ENCODE measurements around the gene STX5. TPM values are rescaled to one million over a fixed set of nuclear protein-coding genes. Genes with fewer than 3 reads are reported as not detected.

STX5 gene
- total and polyA plus RNA-seq, 9 of the 15 experiments (the other 6 are each of a cell fraction or from before 2014, with no cell fraction given): 2.8 to 28.6 (median 23.7) TPM

DNA sequence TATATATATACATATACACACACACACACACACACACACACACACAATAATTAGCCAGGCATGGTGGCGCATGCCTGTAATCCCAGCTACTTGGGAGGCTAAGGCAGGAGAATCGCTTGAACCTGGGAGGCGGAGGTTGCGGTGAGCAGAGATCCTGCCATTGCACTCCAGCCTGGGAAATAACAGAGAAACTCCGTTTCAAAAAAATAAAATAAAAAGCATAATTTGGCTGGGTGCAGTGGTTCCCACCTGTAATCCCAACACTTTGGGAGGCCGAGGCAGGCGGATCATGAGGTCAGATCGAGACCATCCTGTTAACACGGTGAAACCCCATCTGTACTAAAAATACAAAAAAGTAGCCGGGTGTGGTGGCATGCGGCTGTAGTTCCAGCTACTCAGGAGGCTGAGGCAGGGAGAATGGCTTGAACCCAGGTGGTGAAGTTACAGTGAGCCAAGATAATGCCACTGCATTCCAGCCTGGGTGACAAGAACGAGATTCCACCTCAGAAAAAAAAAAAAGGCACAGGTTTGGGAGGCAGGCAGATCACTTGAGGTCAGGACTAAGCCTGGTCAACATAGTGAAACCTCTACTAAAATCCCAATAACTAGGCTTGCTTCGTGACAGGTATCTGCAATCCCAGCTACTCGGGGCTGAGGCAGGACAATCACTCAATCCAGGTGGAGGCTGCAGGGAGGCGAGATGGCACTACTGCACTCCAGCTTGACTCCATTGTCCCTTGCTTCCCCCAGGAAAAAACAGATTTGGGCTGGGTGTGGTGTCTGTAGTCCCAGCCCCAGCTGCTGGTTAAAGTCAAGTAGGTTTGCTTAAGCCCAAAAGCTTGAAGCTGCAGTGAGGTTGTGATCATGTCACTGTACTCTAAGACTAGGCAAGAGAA is 19.3 kb upstream of the STX5 start (continued):
- TF ChIP-seq ARNT (IDR thresholded peaks at IDR 0.05) (peak in 1 of 2 experiments; percentile 54; a peak in 2 of 4 replicates), ZNF253 (CRISPR knock-in tag; conservative IDR thresholded peaks at IDR 0.05) (peak; percentile 84), PML (IDR thresholded peaks at IDR 0.05; ENCODE audit: low read length) (peak; percentile 91), NCOR1 (IDR thresholded peaks at IDR 0.05) (peak; percentile 65), ZSCAN29 (IDR thresholded peaks at IDR 0.05) (no peak), SIN3A (IDR thresholded peaks at IDR 0.05; ENCODE audit: borderline replicate concordance in 2 of 2, control insufficient read depth in 1 of 2, low read depth in 2 of 2, low read length in 2 of 2) (peak; percentile 30 to 95; a peak in 2 of 4 replicates), CHD2 (IDR thresholded peaks at IDR 0.05; ENCODE audit: low read depth, low read length) (peak; percentile 8; the same call in 1 of the 2 replicates), ZNF778 (CRISPR knock-in tag; IDR thresholded peaks at IDR 0.05) (no peak), ZEB2 (IDR thresholded peaks at IDR 0.05) (0 out of 2 replicates have a peak, but pooled peaks have one; percentile 19), ZNF282 (CRISPR knock-in tag; IDR thresholded peaks at IDR 0.05) (0 out of 2 replicates have a peak, but pooled peaks have one; percentile 47), CBX1 (IDR thresholded peaks at IDR 0.05; ENCODE audit: low read depth) (peak; percentile 80; the same call in 1 of the 2 replicates), HNRNPUL1 (IDR thresholded peaks at IDR 0.05; ENCODE audit: low read length) (peak; percentile 92), ERF (CRISPR knock-in tag; IDR thresholded peaks at IDR 0.05) (peak; percentile 71)
- TF ChIP-seq, protein P1, sequence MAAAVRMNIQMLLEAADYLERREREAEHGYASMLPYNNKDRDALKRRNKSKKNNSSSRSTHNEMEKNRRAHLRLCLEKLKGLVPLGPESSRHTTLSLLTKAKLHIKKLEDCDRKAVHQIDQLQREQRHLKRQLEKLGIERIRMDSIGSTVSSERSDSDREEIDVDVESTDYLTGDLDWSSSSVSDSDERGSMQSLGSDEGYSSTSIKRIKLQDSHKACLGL (CRISPR knock-in tag; IDR thresholded peaks at IDR 0.05; ENCODE audit: borderline replicate concordance, poor library complexity, severe bottlenecking): no peak
- TF ChIP-seq, protein P2, sequence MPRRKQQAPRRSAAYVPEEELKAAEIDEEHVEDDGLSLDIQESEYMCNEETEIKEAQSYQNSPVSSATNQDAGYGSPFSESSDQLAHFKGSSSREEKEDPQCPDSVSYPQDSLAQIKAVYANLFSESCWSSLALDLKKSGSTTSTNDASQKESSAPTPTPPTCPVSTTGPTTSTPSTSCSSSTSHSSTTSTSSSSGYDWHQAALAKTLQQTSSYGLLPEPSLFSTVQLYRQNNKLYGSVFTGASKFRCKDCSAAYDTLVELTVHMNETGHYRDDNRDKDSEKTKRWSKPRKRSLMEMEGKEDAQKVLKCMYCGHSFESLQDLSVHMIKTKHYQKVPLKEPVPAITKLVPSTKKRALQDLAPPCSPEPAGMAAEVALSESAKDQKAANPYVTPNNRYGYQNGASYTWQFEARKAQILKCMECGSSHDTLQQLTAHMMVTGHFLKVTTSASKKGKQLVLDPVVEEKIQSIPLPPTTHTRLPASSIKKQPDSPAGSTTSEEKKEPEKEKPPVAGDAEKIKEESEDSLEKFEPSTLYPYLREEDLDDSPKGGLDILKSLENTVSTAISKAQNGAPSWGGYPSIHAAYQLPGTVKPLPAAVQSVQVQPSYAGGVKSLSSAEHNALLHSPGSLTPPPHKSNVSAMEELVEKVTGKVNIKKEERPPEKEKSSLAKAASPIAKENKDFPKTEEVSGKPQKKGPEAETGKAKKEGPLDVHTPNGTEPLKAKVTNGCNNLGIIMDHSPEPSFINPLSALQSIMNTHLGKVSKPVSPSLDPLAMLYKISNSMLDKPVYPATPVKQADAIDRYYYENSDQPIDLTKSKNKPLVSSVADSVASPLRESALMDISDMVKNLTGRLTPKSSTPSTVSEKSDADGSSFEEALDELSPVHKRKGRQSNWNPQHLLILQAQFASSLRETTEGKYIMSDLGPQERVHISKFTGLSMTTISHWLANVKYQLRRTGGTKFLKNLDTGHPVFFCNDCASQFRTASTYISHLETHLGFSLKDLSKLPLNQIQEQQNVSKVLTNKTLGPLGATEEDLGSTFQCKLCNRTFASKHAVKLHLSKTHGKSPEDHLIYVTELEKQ (CRISPR knock-in tag; IDR thresholded peaks at IDR 0.05): no peak
- TF ChIP-seq, protein P3, sequence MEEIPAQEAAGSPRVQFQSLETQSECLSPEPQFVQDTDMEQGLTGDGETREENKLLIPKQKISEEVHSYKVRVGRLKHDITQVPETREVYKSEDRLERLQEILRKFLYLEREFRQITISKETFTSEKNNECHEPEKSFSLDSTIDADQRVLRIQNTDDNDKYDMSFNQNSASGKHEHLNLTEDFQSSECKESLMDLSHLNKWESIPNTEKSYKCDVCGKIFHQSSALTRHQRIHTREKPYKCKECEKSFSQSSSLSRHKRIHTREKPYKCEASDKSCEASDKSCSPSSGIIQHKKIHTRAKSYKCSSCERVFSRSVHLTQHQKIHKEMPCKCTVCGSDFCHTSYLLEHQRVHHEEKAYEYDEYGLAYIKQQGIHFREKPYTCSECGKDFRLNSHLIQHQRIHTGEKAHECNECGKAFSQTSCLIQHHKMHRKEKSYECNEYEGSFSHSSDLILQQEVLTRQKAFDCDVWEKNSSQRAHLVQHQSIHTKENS (CRISPR knock-in tag; IDR thresholded peaks at IDR 0.05): no peak

All from K562 (cell line).